GM23248 (cell line): ENCODE data around the gene FAM161B.
"Not testable (repeated sequence)": the region's sequence is repeated elsewhere in the genome, so short reads cannot be mapped to it uniquely, and the experiment has no call there.

ENCODE experiments used
- EZH2 ChIP-seq: fragments of 200-600 bp; sonication (generic); IDR thresholded peaks from 2 replicates; pipeline ENCODE4 v1.6.1; 2018; ENCODE audit warnings: antibody characterized with exemption, mild to moderate bottlenecking; ENCODE audit not compliant: insufficient read depth, poor library complexity, severe bottlenecking
- EZH2phosphoT487 ChIP-seq: fragments of 200-600 bp; sonication (generic); IDR thresholded peaks from 2 replicates; pipeline ENCODE4 v1.6.1; 2018; ENCODE audit warnings: antibody characterized with exemption, moderate library complexity, mild to moderate bottlenecking, low read depth; ENCODE audit not compliant: insufficient read depth

GRCh38 chr14:73994926-73995325, 45.0 kb upstream of the FAM161B start:
- not testable (repeated sequence) for TF ChIP-seq EZH2, EZH2phosphoT487
